Astrocyte (in vitro differentiated cells and primary cell): ENCODE measurements around the gene AFF3. TPM values are rescaled to one million over a fixed set of nuclear protein-coding genes. Genes with fewer than 3 reads are reported as not detected.

Experiments used
- DNase-seq: peaks from one replicate; pipeline ENCODE4 v3.0.0-alpha.2; 2010; ENCODE audit warnings: low read depth
- FAIRE-seq: peaks from 2 replicates; lab custom pipeline; 2011; peaks lifted over from hg19 to GRCh38; lab: Jason Lieb, UNC
- H2AFZ ChIP-seq: 2 replicates; pipeline ENCODE4 v1.6.0; 2012; ENCODE audit warnings: low read depth, low read length, inconsistent platforms
- H3K27ac ChIP-seq: 2 replicates; pipeline ENCODE4 v1.5.1; 2011; ENCODE audit warnings: low read depth, low read length, inconsistent platforms
- H3K27me3 ChIP-seq: 2 replicates; pipeline ENCODE4 v1.6.0; 2011; ENCODE audit warnings: low read length, inconsistent platforms; ENCODE audit not compliant: insufficient read depth
- H3K36me3 ChIP-seq: 2 replicates; pipeline ENCODE4 v1.5.1; 2011; ENCODE audit warnings: low read length, inconsistent platforms; ENCODE audit not compliant: insufficient read depth
- H3K4me1 ChIP-seq: 2 replicates; pipeline ENCODE4 v1.5.1; 2011; ENCODE audit warnings: low read length, inconsistent platforms; ENCODE audit not compliant: insufficient read depth
- H3K4me2 ChIP-seq: 2 replicates; pipeline ENCODE4 v1.6.0; 2012; ENCODE audit warnings: low read length, inconsistent platforms
- H3K4me3 ChIP-seq: 2 replicates; pipeline ENCODE4 v1.5.1; 2011; ENCODE audit warnings: low read depth, mild to moderate bottlenecking, low read length, inconsistent platforms; ENCODE audit not compliant: insufficient read depth
- H3K79me2 ChIP-seq: 2 replicates; pipeline ENCODE4 v1.6.0; 2012; ENCODE audit warnings: mild to moderate bottlenecking, low read length, inconsistent platforms; ENCODE audit not compliant: insufficient read depth
- H3K9ac ChIP-seq: 2 replicates; pipeline ENCODE4 v1.6.0; 2012; ENCODE audit warnings: mild to moderate bottlenecking, low read length, inconsistent platforms
- H3K9me3 ChIP-seq: 2 replicates; pipeline ENCODE4 v1.5.1; 2012; ENCODE audit warnings: low read depth, mild to moderate bottlenecking, low read length, inconsistent platforms; ENCODE audit not compliant: insufficient read depth
- H4K20me1 ChIP-seq: 2 replicates; pipeline ENCODE4 v1.6.0; 2012; ENCODE audit warnings: low read length, inconsistent platforms; ENCODE audit not compliant: insufficient read depth
- H3K27ac Mint-ChIP-seq: one replicate; pipeline ENCODE4 v1.8.0; 2021; ENCODE audit warnings: mild to moderate bottlenecking, mixed read lengths; ENCODE audit not compliant: unreplicated experiment
- H3K27me3 Mint-ChIP-seq: one replicate; pipeline ENCODE4 v1.8.0; 2021; ENCODE audit warnings: low read depth, mixed read lengths; ENCODE audit not compliant: unreplicated experiment
- H3K36me3 Mint-ChIP-seq: one replicate; pipeline ENCODE4 v1.8.0; 2021; ENCODE audit warnings: low read depth, mixed read lengths; ENCODE audit not compliant: unreplicated experiment
- H3K4me1 Mint-ChIP-seq: one replicate; pipeline ENCODE4 v1.8.0; 2021; ENCODE audit warnings: low read depth, mixed read lengths; ENCODE audit not compliant: unreplicated experiment
- H3K4me3 Mint-ChIP-seq: one replicate; pipeline ENCODE4 v1.8.0; 2021; ENCODE audit warnings: mild to moderate bottlenecking, moderate library complexity, mixed read lengths; ENCODE audit not compliant: unreplicated experiment
- H3K9me3 Mint-ChIP-seq: one replicate; pipeline ENCODE4 v1.8.0; 2021; ENCODE audit warnings: mild to moderate bottlenecking, mixed read lengths; ENCODE audit not compliant: unreplicated experiment
- EZH2 ChIP-seq: IDR thresholded peaks from 2 replicates; pipeline ENCODE4 v1.6.1; 2012; ENCODE audit warnings: mild to moderate bottlenecking, low read length, inconsistent platforms; ENCODE audit not compliant: insufficient read depth
- total RNA-seq: library from RNA; stranded (reverse); gene quantifications from 2 replicates; pipeline ENCODE4 v1.2.1, GENCODE V29; 2021
- TF ChIP-seq, protein P1 (sequence below): IDR thresholded peaks from 2 replicates; pipeline ENCODE4 v1.5.1; 2011; ENCODE audit warnings: low read depth, mild to moderate bottlenecking, inconsistent platforms, low read length, moderate library complexity; ENCODE audit not compliant: insufficient read depth

The AFF3 gene
- total RNA-seq, 1 donor from 2014 or later = 14.7 TPM

DNA sequence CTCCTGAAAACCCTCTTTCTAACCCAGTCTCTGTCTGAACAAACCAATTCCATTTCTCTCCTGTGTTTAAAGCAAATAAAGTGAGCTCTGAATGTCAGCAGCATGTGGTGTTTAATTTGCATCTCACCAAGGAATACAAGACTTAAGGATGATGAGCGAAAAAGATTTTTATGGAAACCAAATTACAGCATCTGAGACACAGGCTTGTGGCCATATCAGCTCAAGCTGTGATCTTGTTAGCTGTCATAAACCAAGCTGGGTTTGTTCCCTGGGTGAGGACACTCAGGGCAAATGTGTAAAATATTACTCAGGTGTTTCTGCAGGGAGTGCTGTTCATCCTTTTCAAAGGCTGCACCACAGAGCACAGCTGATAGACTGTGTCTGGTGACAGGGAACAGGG is 523.2 kb downstream of the AFF3 start:
- H3K79me2 ChIP-seq = no peaks in the 10 kb centered on the region
- no peak overlapping the region for H3K27ac ChIP-seq
- Mint-ChIP-seq H3K27me3 (no peaks in the 10 kb centered on the region), H3K9me3 (no peaks in the 10 kb centered on the region), H3K4me3 (no peak overlapping the region), H3K27ac (no peak overlapping the region), H3K4me1 (peaks cover 8% of the 10 kb centered on the region), H3K36me3 (no peaks in the 10 kb centered on the region)
- H3K9me3 ChIP-seq = no peaks in the 10 kb centered on the region
- TF ChIP-seq, protein P1, sequence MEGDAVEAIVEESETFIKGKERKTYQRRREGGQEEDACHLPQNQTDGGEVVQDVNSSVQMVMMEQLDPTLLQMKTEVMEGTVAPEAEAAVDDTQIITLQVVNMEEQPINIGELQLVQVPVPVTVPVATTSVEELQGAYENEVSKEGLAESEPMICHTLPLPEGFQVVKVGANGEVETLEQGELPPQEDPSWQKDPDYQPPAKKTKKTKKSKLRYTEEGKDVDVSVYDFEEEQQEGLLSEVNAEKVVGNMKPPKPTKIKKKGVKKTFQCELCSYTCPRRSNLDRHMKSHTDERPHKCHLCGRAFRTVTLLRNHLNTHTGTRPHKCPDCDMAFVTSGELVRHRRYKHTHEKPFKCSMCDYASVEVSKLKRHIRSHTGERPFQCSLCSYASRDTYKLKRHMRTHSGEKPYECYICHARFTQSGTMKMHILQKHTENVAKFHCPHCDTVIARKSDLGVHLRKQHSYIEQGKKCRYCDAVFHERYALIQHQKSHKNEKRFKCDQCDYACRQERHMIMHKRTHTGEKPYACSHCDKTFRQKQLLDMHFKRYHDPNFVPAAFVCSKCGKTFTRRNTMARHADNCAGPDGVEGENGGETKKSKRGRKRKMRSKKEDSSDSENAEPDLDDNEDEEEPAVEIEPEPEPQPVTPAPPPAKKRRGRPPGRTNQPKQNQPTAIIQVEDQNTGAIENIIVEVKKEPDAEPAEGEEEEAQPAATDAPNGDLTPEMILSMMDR = no peak
- TF ChIP-seq EZH2 = no peak
- H2AFZ ChIP-seq = no peak overlapping the region
- no peaks in the 10 kb centered on the region for H4K20me1 ChIP-seq
- no peak overlapping the region for H3K4me3 ChIP-seq
- H3K4me1 ChIP-seq = no peaks in the 10 kb centered on the region
- no peak overlapping the region for H3K4me2 ChIP-seq
- no peaks in the 10 kb centered on the region for H3K36me3 ChIP-seq
- H3K27me3 ChIP-seq = no peaks in the 10 kb centered on the region
- H3K9ac ChIP-seq = no peak overlapping the region
- DNase-seq (no peak), FAIRE-seq (no peak)

DNA sequence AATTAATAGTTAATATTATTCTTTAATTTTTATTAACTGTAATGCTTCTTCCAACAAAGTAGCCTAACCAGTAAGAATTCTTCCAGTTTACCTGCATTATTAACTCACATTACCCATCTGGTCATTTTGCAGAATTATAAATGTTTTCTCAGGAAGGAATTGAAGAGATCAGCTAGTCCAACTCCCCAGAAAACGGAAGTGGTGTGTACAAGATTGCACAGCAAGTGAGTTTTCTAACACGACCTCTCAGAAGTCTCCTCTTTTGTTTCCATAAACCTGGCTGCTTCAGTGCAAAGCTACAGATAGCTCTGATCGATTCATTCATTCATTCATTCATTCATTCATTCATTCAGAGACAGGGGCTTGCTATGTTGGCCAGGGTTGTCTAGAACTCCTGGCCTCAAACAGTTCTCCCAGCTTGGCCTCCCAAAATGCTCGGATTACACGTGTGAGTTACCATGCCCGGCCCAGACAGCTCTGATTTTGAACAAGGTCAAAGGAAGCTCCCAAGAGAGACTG is 523.8 kb downstream of the AFF3 start:
- Histone ChIP-seq H3K4me2 (no peak overlapping the region), H3K9ac (no peak overlapping the region), H3K79me2 (no peaks in the 10 kb centered on the region), H3K27me3 (no peaks in the 10 kb centered on the region), H3K9me3 (no peaks in the 10 kb centered on the region), H3K36me3 (no peaks in the 10 kb centered on the region), H3K4me1 (no peaks in the 10 kb centered on the region), H4K20me1 (no peaks in the 10 kb centered on the region), H3K4me3 (no peak overlapping the region), H2AFZ (no peak overlapping the region), H3K27ac (no peak overlapping the region)
- peaks cover 8% of the 10 kb centered on the region for H3K4me1 Mint-ChIP-seq
- TF ChIP-seq, protein P1 = no peak
- no peak for TF ChIP-seq EZH2
- no peaks in the 10 kb centered on the region for H3K9me3 Mint-ChIP-seq
- no peaks in the 10 kb centered on the region for H3K27me3 Mint-ChIP-seq
- no peak overlapping the region for H3K4me3 Mint-ChIP-seq
- DNase-seq (no peak), FAIRE-seq (no peak)
- no peaks in the 10 kb centered on the region for H3K36me3 Mint-ChIP-seq
- H3K27ac Mint-ChIP-seq = no peak overlapping the region

DNA sequence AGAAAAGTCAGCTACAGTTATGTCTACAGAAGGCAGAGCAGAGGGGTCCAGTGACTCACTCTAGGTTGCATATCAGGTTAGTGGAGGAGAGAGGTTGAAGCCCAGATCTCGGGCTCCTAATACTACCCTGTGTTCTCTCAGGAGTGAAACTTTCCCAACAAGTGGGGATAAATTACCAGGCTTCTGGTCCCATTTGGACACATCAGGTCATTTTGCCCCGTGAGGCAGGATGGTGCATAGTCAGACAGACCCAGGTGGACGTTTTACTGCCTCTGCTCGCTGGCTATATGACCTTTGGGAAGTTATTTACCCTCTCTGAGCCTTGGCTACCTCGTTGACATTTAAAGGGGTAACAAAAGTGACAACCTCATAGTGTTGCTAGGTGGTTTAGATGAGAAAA is 524.6 kb downstream of the AFF3 start:
- Histone ChIP-seq H4K20me1 (no peaks in the 10 kb centered on the region), H3K9ac (no peak overlapping the region), H2AFZ (no peak overlapping the region), H3K27ac (no peak overlapping the region), H3K9me3 (no peaks in the 10 kb centered on the region), H3K79me2 (no peaks in the 10 kb centered on the region), H3K27me3 (no peaks in the 10 kb centered on the region), H3K4me2 (no peak overlapping the region), H3K4me1 (no peaks in the 10 kb centered on the region), H3K4me3 (no peak overlapping the region), H3K36me3 (no peaks in the 10 kb centered on the region)
- Mint-ChIP-seq H3K9me3 (no peaks in the 10 kb centered on the region), H3K27me3 (no peaks in the 10 kb centered on the region), H3K4me1 (peaks cover 7% of the 10 kb centered on the region), H3K27ac (no peak overlapping the region), H3K36me3 (no peaks in the 10 kb centered on the region), H3K4me3 (no peak overlapping the region)
- no peak for TF ChIP-seq EZH2
- TF ChIP-seq, protein P1 = no peak
- DNase-seq = no peak
- FAIRE-seq = no peak
